Suprapubic skin (tissue), 4 donors: ENCODE data around the gene PAM16.

Source experiments
- EP300 ChIP-seq: sonication (generic); formaldehyde crosslinking; IDR thresholded peaks from one replicate; pipeline ENCODE4 v1.6.1; 2017; ENCODE audit warnings: antibody characterized with exemption
- POLR2A ChIP-seq, 2 donors: fragments of 450-650 bp; IDR thresholded peaks; one replicate each; pipeline ENCODE4 v1.6.1; 2017; ENCODE audit warnings: antibody characterized with exemption in 2 of 2, mild to moderate bottlenecking in 2 of 2, moderate library complexity in 2 of 2
- POLR2AphosphoS5 ChIP-seq, 3 donors: sonication (generic); formaldehyde crosslinking; IDR thresholded peaks; one replicate each; pipeline ENCODE4 v1.6.1; 2017; ENCODE audit warnings: antibody characterized with exemption in 3 of 3
- TF ChIP-seq, protein P1 (sequence below), 2 donors: fragments of 200-600 bp in 1 of 2; fragments of 450-650 bp in 1 of 2; sonication (generic) in 1 of 2; IDR thresholded peaks; one replicate each; pipeline ENCODE4 v1.5.1; 2016 to 2019; ENCODE audit warnings: antibody characterized with exemption in 2 of 2, mild to moderate bottlenecking in 1 of 2, moderate library complexity in 1 of 2

- TF ChIP-seq, protein P1, sequence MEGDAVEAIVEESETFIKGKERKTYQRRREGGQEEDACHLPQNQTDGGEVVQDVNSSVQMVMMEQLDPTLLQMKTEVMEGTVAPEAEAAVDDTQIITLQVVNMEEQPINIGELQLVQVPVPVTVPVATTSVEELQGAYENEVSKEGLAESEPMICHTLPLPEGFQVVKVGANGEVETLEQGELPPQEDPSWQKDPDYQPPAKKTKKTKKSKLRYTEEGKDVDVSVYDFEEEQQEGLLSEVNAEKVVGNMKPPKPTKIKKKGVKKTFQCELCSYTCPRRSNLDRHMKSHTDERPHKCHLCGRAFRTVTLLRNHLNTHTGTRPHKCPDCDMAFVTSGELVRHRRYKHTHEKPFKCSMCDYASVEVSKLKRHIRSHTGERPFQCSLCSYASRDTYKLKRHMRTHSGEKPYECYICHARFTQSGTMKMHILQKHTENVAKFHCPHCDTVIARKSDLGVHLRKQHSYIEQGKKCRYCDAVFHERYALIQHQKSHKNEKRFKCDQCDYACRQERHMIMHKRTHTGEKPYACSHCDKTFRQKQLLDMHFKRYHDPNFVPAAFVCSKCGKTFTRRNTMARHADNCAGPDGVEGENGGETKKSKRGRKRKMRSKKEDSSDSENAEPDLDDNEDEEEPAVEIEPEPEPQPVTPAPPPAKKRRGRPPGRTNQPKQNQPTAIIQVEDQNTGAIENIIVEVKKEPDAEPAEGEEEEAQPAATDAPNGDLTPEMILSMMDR (IDR thresholded peaks at IDR 0.05): no peak
- TF ChIP-seq POLR2A (IDR thresholded peaks at IDR 0.05) (no peak), POLR2AphosphoS5 (IDR thresholded peaks at IDR 0.05) (no peak), EP300 (no peak)
Observed at GRCh38 chr16:4390266-4391260, 39.4 kb upstream of the PAM16 start.
